ENCODE results near the gene AASDHPPT.
"Not testable (repeated sequence)": the region's sequence is repeated elsewhere in the genome, so short reads cannot be mapped to it uniquely, and the experiment has no call there.

AASDHPPT gene, protein sequence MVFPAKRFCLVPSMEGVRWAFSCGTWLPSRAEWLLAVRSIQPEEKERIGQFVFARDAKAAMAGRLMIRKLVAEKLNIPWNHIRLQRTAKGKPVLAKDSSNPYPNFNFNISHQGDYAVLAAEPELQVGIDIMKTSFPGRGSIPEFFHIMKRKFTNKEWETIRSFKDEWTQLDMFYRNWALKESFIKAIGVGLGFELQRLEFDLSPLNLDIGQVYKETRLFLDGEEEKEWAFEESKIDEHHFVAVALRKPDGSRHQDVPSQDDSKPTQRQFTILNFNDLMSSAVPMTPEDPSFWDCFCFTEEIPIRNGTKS

GRCh38 chr11:106077609-106078455 is at the start of gene AASDHPPT:
Gene AASDHPPT, plus strand, starts transcription at chr11:106077662. Its CDS starts 49 bp downstream, at chr11:106077711.
- peak; percentile 37 for DNase-seq

GRCh38 chr11:106030609-106031008 is 46.9 kb upstream of the AASDHPPT start:
- DNase-seq = no peak

GRCh38 chr11:106031202-106031810 is 46.2 kb upstream of the AASDHPPT start:
- no peak for DNase-seq

- DNase-seq = no peak
These were observed 45.5 kb upstream of the AASDHPPT start for GRCh38 chr11:106031936-106032335.

DNA sequence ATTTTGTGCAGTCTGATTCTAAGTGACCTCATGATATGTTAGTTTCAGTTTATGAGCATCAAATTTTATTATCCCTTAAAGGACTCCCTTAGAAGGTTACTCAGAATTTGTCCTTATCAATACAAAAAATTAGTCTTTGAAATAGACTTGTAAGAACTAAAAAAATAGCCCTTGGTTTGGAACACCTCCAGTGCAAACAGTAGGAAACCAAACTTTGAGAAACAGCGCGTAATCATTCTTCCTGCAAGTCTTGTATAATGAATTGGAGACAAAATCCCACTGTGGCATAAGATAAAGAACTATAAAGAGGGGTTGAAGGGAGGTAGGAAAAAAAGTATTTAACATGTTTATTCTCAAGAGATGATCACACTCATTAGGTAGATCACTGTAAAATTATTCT is 44.6 kb upstream of the AASDHPPT start:
- DNase-seq = no peak

DNA sequence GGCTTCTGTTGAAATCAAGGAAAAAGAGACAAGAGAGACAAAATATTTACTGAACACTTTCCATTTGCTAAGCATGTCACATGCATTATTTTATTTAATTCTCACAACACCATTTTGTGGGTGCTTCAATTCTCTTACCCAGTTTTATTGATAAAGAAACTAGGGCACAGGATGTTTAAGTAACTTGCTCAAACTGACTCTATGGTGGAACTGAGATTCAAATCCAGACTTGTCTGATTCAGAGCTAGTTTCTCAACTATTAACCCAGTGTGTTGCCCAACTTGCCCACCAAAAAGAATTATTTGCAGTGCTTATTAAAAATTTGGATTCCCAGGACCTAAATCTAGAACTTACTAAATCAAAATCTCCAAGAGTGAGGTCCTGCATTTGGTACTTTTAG is 33.9 kb upstream of the AASDHPPT start:
- DNase-seq = no peak

GRCh38 chr11:106047631-106048030 is 29.8 kb upstream of the AASDHPPT start:
- no peak for DNase-seq

DNA sequence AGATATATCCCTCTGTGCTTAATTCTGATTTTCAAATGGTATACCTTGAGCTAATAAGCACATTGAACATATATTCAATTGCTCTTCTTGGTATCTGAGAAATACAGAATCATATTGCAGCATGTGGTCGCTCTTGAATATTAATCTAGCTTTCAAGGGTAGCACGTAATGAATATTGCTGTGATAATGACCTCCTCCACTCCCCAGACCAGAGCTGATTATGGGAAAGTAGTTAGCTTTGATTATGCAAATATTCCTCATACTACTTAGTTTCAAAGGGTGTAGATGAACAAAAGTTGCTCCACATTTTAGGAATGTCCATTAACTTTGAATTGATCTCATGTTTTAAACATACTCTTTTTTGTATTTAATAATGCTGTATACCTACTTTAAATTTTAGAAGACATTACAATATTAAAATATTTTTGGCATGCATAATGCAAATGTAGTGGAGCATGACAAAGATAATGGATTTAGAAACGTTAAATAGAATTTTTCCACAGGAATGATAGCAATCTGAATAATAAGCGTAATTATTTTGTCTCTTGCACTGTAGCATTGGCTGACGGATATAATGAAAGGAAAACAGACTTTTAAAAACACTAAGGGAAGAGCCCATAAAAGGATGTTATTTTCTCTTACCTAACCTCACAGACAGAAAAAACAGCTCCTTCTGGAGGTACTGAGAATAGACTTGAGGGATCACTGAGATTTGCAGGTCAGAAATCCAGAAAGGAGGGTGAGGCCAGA is 27.6 kb upstream of the AASDHPPT start:
- DNase-seq = no peak

DNA sequence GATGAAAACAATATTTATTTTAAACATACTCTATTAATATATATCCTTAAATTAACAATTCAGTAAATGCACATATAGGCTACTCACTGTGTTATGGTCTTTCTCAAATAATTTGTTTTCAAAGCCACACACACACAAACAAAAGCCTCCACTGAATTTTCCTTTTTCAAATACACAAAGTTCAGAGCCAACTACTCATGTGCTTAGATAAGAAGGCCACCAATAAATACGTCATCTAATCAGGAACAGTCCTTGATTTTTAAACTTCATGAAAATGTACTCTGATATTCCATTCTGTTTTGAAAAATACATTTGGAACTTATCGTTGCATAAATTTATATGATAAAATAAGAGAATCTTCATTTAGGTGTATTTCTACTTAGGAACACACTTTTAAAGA is 26.4 kb upstream of the AASDHPPT start:
- DNase-seq = no peak

DNA sequence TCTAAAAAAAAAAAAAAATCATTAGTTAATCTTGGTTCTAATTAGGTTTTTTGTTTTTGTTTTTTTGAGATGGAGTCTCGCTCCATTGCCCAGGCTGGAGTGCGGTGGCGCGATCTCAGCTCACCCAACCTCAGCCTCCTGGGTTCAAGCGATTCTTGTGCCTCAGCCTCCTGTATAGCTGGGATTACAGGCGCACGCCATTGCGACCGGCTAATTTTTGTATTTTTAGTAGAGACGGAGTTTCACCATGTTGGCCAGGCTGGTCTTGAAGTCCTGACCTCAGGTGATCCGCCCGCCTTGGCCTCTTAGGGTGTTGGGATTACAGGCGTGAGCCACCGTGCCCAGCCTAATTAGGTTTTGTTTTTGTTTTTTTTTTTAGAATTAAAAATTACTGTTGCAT is 19.1 kb upstream of the AASDHPPT start:
- DNase-seq = not testable (repeated sequence)

DNA sequence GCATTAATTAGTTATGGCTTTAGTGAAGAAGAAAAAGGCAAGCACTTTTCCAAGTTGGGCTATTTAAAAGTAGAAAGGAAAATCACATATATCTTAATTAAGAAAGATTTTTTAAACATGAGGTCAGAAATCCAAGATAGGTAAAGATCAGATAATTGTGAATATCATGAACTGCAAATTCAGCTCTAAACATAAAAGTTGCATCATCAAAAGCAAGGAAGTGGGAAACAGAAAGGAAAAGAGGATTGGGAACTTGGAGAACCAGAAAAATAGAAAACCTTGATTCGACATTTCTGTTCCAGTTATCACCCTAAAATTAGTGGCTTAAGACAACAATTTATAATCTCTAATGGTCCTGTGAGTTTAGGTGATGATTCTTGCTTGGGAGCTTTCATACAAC is 17.8 kb upstream of the AASDHPPT start:
- no peak for DNase-seq

DNA sequence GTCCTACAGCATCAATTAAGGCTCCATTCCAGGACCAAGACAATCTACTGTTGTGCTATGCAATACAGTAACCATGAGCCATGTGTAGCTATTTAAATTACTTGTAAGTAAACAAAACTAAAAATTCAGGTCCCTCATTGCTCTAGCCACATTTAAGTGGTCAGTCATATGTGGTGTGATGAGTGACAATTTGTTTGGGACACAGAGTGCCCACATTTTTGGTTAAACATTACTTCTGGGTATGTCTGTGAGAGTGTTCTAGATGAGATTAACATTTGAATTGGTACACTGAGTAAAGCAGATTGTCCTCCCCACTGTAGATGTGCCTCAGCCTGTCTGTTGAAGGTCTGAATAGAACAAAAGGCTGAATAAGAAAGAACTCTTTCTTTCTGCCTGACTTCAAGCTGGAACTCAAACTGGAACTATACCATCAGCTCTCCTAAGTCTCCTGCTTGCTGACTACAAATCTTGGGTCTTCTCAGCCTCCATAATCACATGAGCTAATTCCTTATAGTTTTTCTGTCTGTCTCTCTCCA is 16.1 kb upstream of the AASDHPPT start:
- no peak for DNase-seq

DNA sequence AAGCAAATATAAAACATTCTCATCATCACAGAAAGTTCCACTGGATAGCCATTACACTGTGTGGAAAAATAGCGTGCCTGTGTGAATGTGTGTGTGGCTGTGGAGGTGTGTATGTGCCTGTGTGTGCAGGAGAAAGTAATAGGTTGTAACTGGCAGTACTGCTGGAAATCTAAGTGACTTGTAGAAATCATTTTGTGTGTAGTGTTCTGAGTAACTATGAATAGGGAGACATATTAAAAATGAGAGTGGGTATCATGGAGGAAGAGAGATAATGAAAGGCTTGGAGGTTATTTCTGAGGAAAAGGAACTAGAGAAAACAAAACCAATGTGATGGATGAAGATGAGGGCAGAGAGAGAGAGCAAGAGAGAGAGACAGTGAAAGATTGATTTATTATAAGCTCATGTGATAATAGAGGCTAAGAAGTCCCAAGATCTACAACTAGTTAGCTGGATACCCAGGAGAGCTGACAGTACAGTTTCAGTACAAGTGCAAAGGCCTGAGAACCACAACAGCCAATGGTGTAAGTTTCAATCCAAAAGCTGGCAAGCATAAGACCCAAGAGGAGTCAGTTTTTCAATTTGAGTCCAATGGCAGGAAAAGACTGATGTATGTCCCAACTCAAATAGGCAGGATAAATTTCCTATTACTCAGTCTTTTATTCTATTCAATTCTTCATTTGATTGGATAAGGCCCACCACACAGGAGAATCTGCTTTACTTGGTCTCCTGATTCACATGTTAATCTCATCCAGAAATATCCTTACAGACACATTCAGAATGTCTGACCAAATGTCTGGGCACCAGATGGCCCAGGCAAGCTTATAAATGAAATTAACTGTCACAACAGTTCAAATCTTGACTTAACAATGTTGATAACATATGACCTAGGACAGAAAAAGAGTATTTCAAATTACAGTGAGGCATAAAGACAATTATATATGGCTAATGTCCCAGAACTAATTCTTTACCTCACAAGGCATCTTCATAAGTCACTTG is 15.2 kb upstream of the AASDHPPT start:
- DNase-seq = no peak

- DNase-seq = no peak
These were observed 14.5 kb upstream of the AASDHPPT start for GRCh38 chr11:106063009-106063408.

- DNase-seq = no peak
These were observed 6.9 kb upstream of the AASDHPPT start for GRCh38 chr11:106070606-106071005.

- DNase-seq = no peak
These were observed 4.7 kb upstream of the AASDHPPT start for GRCh38 chr11:106072804-106073203.

GRCh38 chr11:106076171-106076918 is 1.1 kb upstream of the AASDHPPT start:
- DNase-seq = peak; percentile 50

GRCh38 chr11:106076919-106077608 is 398 bp upstream of the AASDHPPT start, which contains the start of gene KBTBD3:
Gene KBTBD3, minus strand, starts transcription at chr11:106077347. Its CDS starts 18,250 bp downstream, at chr11:106059097.
- DNase-seq = peak; percentile 97

GRCh38 chr11:106082096-106082495 is 4.6 kb downstream of the AASDHPPT start:
- no peak for DNase-seq

DNA sequence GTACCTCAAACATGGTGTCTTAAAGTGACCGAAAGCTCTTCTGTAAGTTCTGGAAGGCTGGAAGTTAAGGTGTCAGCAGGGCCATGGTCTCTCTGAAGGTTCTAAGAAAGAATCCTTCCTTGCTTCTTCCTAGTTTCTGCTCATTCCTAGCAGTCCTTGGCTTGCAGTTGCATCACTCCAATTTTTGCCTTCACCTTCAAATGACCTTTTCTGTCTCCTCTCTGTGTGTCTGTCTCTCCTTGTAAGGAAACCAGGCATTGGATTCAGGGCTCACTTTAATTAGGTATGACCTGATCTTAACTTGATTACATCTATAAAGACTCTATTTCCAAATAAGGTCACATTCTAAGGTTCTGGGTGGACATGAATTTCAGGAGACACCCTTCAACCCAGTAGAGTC is 8.7 kb downstream of the AASDHPPT start:
- no peak for DNase-seq
